LNCaP clone FGC (cell line): Measurements from ENCODE around the gene RRBP1.

ENCODE experiments used
- DNase-seq: peaks from one replicate; pipeline ENCODE4 v3.0.0-alpha.2; 2011; ENCODE audit warnings: low read depth
- H3K4me3 ChIP-seq: 2 replicates; pipeline ENCODE4 v1.5.1; 2011; ENCODE audit warnings: mild to moderate bottlenecking, low read depth, low read length, control low read depth
- TF ChIP-seq, protein P1 (sequence below): IDR thresholded peaks from 2 replicates; pipeline ENCODE4 v1.5.1; 2012; ENCODE audit warnings: mild to moderate bottlenecking; ENCODE audit not compliant: control insufficient read depth, insufficient read depth; ENCODE audit errors: extremely low read depth

RRBP1 gene

GRCh38 chr20:17569616-17570346 is 112.3 kb downstream of the RRBP1 start, which contains the start of gene DSTN:
TSS of gene DSTN (plus strand) at chr20:17570075. CDS start at chr20:17570209, 134 bp downstream.
- peak within 1 kb of the TSS; percentile 87 for H3K4me3 ChIP-seq
- TF ChIP-seq, protein P1, sequence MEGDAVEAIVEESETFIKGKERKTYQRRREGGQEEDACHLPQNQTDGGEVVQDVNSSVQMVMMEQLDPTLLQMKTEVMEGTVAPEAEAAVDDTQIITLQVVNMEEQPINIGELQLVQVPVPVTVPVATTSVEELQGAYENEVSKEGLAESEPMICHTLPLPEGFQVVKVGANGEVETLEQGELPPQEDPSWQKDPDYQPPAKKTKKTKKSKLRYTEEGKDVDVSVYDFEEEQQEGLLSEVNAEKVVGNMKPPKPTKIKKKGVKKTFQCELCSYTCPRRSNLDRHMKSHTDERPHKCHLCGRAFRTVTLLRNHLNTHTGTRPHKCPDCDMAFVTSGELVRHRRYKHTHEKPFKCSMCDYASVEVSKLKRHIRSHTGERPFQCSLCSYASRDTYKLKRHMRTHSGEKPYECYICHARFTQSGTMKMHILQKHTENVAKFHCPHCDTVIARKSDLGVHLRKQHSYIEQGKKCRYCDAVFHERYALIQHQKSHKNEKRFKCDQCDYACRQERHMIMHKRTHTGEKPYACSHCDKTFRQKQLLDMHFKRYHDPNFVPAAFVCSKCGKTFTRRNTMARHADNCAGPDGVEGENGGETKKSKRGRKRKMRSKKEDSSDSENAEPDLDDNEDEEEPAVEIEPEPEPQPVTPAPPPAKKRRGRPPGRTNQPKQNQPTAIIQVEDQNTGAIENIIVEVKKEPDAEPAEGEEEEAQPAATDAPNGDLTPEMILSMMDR = no peak
- peak; percentile 67 for DNase-seq

DNA sequence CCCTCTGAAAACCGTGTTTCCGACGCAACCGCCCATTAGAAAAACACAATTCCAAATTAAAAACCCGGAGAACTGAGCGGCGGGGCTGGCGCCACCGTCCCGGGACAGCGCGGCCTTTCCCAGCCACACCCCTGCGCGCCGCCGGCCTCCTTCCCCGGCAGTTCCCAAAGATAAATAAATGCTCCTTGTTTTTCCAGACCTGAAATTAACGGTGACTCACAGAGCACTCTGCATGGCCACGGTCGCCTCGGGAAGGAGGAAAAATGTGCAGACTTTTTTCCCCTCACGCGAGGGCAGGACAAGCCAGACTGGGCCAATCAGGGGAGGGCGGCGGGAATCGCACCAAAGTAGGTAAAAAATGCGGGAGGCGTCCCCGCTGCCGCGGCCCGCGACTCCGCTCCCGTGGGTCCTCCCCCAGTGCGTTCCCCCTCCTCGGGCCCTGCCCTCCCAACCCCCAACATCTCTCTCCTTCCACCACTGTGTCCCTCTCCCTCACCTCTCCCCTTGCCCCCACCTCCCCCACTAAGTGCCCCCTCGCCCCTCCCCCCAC is 113.0 kb downstream of the RRBP1 start:
- TF ChIP-seq, protein P1 = no peak
- peak; percentile 84 for DNase-seq
- H3K4me3 ChIP-seq = peak overlapping the region; percentile 87

DNA sequence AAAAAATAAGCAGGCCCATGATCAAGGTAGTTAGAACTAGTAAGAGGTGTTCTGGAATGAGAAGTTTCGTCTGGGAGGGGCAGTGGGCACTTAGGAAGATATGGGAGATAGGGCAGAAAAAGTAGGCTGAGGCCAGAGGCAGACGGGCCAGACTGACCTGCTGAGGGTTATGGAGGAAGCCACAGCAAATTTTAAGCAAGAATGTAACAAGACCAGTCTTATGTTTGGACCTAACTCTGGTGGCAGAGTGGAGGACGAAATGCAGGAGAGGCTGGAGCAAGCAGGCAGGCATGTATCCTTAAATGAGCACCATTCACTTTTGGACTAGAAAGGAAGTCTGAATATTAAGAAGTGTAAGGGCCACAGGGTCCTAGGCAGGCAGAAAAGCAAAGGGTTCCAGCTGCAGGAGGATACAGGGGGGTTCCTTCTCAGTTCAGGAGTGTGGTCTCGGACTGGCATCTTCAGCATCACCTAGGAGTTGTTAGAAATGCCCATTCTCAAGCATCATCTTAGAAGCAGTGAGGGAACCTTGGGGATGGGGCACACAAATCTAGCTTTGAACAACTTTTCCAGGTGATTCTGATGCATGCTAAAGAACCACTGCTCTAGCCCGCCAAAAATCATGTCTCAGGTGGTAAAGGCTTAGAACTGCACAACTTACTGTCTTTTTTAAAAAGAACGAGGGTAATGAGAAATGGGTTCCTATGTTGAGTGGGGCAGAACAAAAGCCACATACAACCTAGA is 113.8 kb downstream of the RRBP1 start:
- no peak for DNase-seq
- H3K4me3 ChIP-seq = peak overlapping the region; percentile 87
- TF ChIP-seq, protein P1 = no peak

DNA sequence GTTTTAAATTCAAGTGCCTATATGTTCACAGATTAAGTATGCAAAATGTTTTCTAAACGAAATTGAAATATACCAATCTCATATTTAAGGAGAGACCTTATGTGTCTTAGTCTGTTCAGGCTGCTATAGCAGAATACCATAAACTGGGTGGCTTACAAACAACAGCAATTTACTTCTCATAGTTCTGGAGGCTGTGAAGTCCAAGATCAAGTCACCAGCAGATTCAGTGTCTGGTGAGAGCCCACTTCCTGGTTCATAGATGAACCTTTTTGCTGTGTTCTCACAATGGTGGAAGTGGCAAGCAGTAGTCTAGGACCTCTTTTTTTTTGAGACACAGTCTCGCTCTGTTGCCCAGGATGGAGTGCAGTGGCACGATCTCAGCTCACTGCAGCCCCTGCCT is 115.7 kb downstream of the RRBP1 start:
- no peak for DNase-seq
- TF ChIP-seq, protein P1 = no peak
- no peak overlapping the region for H3K4me3 ChIP-seq

GRCh38 chr20:17565169-17565845 is 116.7 kb downstream of the RRBP1 start:
- DNase-seq = no peak
- H3K4me3 ChIP-seq = no peak overlapping the region
- TF ChIP-seq, protein P1 = no peak
